Activated T-helper 2 cell treated with anti-CD3 and anti-CD28 coated beads, Interferon-gamma antibody, Interleukin-2, Interleukin-4, amounts not matched to agents 10 μg/mL and 5 μg/mL and 100 μg/mL, durations not matched to agents 14 hours and 24 hours and 36 hours (primary cell): ENCODE results near the gene MPHOSPH9. TPM values are rescaled to one million over a fixed set of nuclear protein-coding genes. Genes with fewer than 3 reads are reported as not detected.

Source experiments
- DNase-seq: peaks from one replicate; pipeline ENCODE4 v3.0.0; 2021; ENCODE audit warnings: low spot score
- H3K27ac Mint-ChIP-seq: one replicate; pipeline ENCODE4 v1.8.0; 2021; ENCODE audit warnings: mixed read lengths
- H3K27me3 Mint-ChIP-seq: one replicate; pipeline ENCODE4 v1.8.0; 2021; ENCODE audit warnings: low read depth, mixed read lengths
- H3K36me3 Mint-ChIP-seq: one replicate; pipeline ENCODE4 v1.8.0; 2021; ENCODE audit warnings: low read depth, mixed read lengths
- H3K4me1 Mint-ChIP-seq: one replicate; pipeline ENCODE4 v1.8.0; 2021; ENCODE audit warnings: low read depth, mixed read lengths
- H3K4me3 Mint-ChIP-seq: one replicate; pipeline ENCODE4 v1.8.0; 2021; ENCODE audit warnings: low read depth, mild to moderate bottlenecking, moderate library complexity, mixed read lengths
- H3K9me3 Mint-ChIP-seq: one replicate; pipeline ENCODE4 v1.8.0; 2021; ENCODE audit warnings: mixed read lengths
- intact Hi-C: fragments of 100-400 bp; cut with micrococcal nuclease; formaldehyde crosslinking; loops from one replicate; pipeline ENCODE4 v1.15.1; 2023
- total RNA-seq: library from RNA; stranded (reverse); gene quantifications from 2 replicates; pipeline ENCODE4 v1.2.3, GENCODE V29; 2022

Gene MPHOSPH9
- total RNA-seq, 1 donor from 2014 or later: 97.0 TPM

DNA sequence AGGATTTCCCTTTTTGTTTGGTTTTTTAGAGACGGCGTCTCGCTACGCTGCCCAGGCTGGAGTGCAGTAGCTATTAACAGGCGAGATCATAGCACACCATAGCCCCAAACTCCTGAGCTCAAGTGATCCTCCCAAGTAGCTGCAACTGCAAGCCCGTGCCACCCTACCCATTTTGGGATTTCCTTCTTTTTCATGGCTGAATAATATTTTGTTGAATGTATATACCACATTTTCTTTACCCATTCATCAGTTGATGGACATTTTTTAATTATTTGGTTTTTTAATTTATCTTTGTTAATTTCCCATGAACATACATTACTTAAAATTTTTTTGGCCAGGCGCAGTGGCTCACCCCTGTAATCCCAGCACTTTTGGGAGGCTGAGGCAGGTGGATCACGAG lies 97.3 kb downstream of the MPHOSPH9 start:
- Mint-ChIP-seq H3K9me3 (no peaks in the 10 kb centered on the region), H3K27ac (no peak overlapping the region)

GRCh38 chr12:123134826-123135225 lies 98.1 kb downstream of the MPHOSPH9 start:
- Mint-ChIP-seq H3K4me3 (no peak overlapping the region), H3K27ac (no peak overlapping the region), H3K4me1 (peaks cover 22% of the 10 kb centered on the region), H3K36me3 (peaks cover 4% of the 10 kb centered on the region), H3K27me3 (no peaks in the 10 kb centered on the region), H3K9me3 (no peaks in the 10 kb centered on the region)
- intact Hi-C loops: no loop called here
- no peak for DNase-seq

More for the DNA sequence above, 97.3 kb downstream of the MPHOSPH9 start:
- no peaks in the 10 kb centered on the region for H3K27me3 Mint-ChIP-seq
- H3K36me3 Mint-ChIP-seq: peaks cover 4% of the 10 kb centered on the region
- no peak for DNase-seq
- intact Hi-C loops: no loop called here
- H3K4me3 Mint-ChIP-seq: no peak overlapping the region
- H3K4me1 Mint-ChIP-seq: peaks cover 24% of the 10 kb centered on the region

GRCh38 chr12:123134271-123134671 lies 98.7 kb downstream of the MPHOSPH9 start:
- DNase-seq: no peak
- Mint-ChIP-seq H3K4me3 (no peak overlapping the region), H3K27ac (no peak overlapping the region), H3K27me3 (no peaks in the 10 kb centered on the region), H3K36me3 (peaks cover 4% of the 10 kb centered on the region), H3K4me1 (peaks cover 17% of the 10 kb centered on the region), H3K9me3 (no peaks in the 10 kb centered on the region)
- intact Hi-C loops: no loop called here

DNA sequence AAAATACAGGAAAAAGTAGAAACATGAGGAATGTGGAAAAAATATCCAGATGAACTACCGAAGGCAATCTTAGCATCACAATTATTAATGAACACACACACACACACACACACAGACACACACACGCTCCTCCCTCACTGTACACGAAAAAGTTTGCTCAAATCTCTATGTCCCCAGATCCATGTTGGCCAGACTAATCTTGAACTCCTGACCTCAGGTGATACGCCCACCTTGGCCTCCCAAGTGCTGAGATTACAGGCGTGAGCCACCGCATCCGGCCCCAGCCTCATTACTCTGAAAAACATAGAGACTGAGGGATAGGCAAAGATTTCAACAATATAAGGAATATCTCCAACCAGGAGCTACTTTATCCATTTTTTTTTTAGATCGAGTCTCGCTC lies 99.2 kb downstream of the MPHOSPH9 start:
- Mint-ChIP-seq H3K27ac (no peak overlapping the region), H3K36me3 (peaks cover 4% of the 10 kb centered on the region), H3K4me1 (peaks cover 17% of the 10 kb centered on the region), H3K9me3 (no peaks in the 10 kb centered on the region), H3K27me3 (no peaks in the 10 kb centered on the region), H3K4me3 (no peak overlapping the region)
- DNase-seq: no peak
- intact Hi-C loops: no loop called here

- no peak overlapping the region for H3K4me3 Mint-ChIP-seq
- intact Hi-C loops: no loop called here
- H3K4me1 Mint-ChIP-seq: peaks cover 17% of the 10 kb centered on the region
- H3K36me3 Mint-ChIP-seq: peaks cover 4% of the 10 kb centered on the region
- H3K27ac Mint-ChIP-seq: no peak overlapping the region
- H3K9me3 Mint-ChIP-seq: no peaks in the 10 kb centered on the region
- no peak for DNase-seq
- no peaks in the 10 kb centered on the region for H3K27me3 Mint-ChIP-seq
Observed at GRCh38 chr12:123132951-123133619, 99.9 kb downstream of the MPHOSPH9 start.

DNA sequence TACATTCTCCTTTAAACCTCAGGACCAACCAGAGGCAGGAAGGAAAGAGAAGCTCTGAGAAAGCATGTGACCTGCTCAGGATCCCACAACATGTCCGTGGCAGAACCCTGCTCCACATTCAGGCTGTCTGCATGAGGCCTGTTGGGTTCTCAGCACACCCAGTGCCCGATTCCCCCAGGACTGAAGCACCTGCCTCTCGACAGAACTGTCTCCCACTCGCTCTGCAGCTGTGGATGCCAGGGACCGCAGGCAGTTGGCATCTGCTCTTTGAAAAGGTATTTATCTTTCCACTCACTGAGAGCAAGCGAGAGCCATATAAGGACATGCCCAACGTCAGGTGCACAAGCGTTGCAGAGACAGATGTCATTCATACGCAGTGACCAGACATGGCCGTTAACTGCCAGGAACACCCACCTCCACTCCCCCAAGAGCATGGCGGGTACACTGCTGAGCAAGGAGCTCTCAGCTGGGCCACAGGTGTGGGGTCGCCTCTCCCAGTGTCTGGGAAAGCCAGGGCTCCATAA lies 101.0 kb downstream of the MPHOSPH9 start:
- Mint-ChIP-seq H3K4me3 (no peak overlapping the region), H3K27me3 (no peaks in the 10 kb centered on the region), H3K27ac (peak overlapping the region; percentile 57), H3K36me3 (peaks cover 4% of the 10 kb centered on the region), H3K4me1 (peaks cover 17% of the 10 kb centered on the region), H3K9me3 (no peaks in the 10 kb centered on the region)
- DNase-seq: peak; percentile 21
- intact Hi-C loops: no loop called here

DNA sequence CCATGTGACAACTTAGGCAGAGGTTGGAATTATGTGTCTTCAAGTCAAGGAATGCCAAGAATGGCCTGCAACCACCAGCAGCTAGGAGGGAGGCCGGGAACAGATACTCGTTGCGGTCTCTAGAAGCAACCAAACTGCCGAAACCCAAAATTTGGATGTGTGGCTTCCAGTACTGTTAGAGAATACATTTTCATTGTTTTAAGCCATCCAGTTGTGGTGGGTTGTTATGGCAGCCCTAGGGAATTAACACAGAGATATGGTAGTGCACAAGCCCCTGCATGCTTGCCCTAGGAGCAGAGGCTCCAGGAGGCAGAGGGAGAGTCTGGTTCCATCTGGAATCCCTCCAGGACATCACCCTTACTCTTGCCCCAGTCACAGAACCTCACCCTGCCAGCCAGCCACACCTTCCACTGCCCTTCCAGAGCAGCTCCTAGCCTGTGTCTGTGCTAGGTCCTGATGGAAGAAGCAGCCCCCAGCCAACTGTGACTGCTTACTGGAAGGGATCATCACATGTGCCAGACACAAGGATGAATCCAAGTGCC lies 101.6 kb downstream of the MPHOSPH9 start:
- intact Hi-C loops: no loop called here
- Mint-ChIP-seq H3K27me3 (no peaks in the 10 kb centered on the region), H3K4me1 (peaks cover 17% of the 10 kb centered on the region), H3K27ac (peak overlapping the region; percentile 57), H3K4me3 (no peak overlapping the region), H3K36me3 (peaks cover 4% of the 10 kb centered on the region), H3K9me3 (no peaks in the 10 kb centered on the region)
- no peak for DNase-seq

GRCh38 chr12:123129621-123130020 lies 103.3 kb downstream of the MPHOSPH9 start:
- no peaks in the 10 kb centered on the region for H3K27me3 Mint-ChIP-seq
- H3K27ac Mint-ChIP-seq: no peak overlapping the region
- no peaks in the 10 kb centered on the region for H3K36me3 Mint-ChIP-seq
- intact Hi-C loops: no loop called here
- H3K4me3 Mint-ChIP-seq: no peak overlapping the region
- DNase-seq: no peak
- peaks cover 15% of the 10 kb centered on the region for H3K4me1 Mint-ChIP-seq
- H3K9me3 Mint-ChIP-seq: no peaks in the 10 kb centered on the region

GRCh38 chr12:123127182-123127495 lies 105.8 kb downstream of the MPHOSPH9 start:
- Mint-ChIP-seq H3K9me3 (no peaks in the 10 kb centered on the region), H3K36me3 (no peaks in the 10 kb centered on the region), H3K4me1 (peaks cover 19% of the 10 kb centered on the region), H3K4me3 (no peak overlapping the region), H3K27ac (no peak overlapping the region), H3K27me3 (no peaks in the 10 kb centered on the region)
- intact Hi-C loops: no loop called here
- DNase-seq: no peak

GRCh38 chr12:123126294-123127181 lies 106.4 kb downstream of the MPHOSPH9 start:
- no peak for DNase-seq
- H3K36me3 Mint-ChIP-seq: no peaks in the 10 kb centered on the region
- no peaks in the 10 kb centered on the region for H3K27me3 Mint-ChIP-seq
- intact Hi-C loops: no loop called here
- H3K4me3 Mint-ChIP-seq: no peak overlapping the region
- H3K9me3 Mint-ChIP-seq: no peaks in the 10 kb centered on the region
- no peak overlapping the region for H3K27ac Mint-ChIP-seq
- peaks cover 18% of the 10 kb centered on the region for H3K4me1 Mint-ChIP-seq

DNA sequence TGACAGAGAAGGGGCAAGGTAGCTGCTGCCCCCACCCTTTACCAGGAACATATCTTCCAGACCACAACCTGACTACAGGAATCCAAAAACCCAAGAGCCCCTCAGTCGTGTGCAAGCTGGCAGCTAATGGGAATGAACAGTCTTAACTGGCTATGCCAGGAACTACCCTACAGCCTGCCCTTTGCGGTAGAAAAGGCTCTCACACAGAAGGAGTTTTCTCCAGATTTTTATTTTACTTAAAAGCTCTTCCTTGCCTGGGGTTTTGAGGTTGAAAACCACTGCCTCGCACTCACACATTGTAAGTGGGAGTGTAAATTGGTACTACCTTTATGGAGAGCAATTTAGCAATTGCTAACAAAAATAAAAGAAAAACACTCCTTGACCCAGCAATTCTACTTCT lies 110.3 kb downstream of the MPHOSPH9 start:
- no peak overlapping the region for H3K4me3 Mint-ChIP-seq
- H3K9me3 Mint-ChIP-seq: no peaks in the 10 kb centered on the region
- H3K4me1 Mint-ChIP-seq: peaks cover 36% of the 10 kb centered on the region
- no peak for DNase-seq
- H3K27ac Mint-ChIP-seq: peak overlapping the region; percentile 57
- intact Hi-C loops: no loop called here
- H3K27me3 Mint-ChIP-seq: no peaks in the 10 kb centered on the region
- H3K36me3 Mint-ChIP-seq: no peaks in the 10 kb centered on the region

- Mint-ChIP-seq H3K36me3 (no peaks in the 10 kb centered on the region), H3K9me3 (no peaks in the 10 kb centered on the region), H3K4me3 (no peak overlapping the region), H3K27ac (no peak overlapping the region), H3K4me1 (peaks cover 36% of the 10 kb centered on the region), H3K27me3 (no peaks in the 10 kb centered on the region)
- intact Hi-C loops: loop anchor here (2.0 kb wide), 2 partner anchors 15 to 45 kb away; no protein-coding TSS in a partner anchor
- no peak for DNase-seq
Observed at GRCh38 chr12:123121670-123122069, 111.3 kb downstream of the MPHOSPH9 start.
